ENCODE data around the gene EPHA6.

The EPHA6 gene

DNA sequence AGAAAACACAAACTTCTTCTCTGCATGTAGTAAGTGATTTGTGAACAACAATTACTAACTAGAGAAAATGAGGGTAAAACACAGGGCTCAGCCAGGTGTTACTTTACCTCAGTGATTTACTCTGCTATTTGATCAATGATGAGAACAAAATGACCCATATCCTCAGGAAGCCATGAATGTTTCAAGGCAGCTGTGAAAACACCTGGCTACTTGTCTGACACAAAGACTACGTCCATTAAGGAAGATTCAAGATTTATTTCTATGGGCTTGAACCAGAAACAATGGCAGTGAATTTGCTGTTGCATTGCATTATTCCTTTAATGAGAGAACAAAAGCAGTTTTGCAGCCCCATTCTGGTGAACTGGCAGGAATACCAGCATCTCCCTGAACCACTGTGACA is 575.5 kb downstream of the EPHA6 start:
- TF ChIP-seq, protein P1, sequence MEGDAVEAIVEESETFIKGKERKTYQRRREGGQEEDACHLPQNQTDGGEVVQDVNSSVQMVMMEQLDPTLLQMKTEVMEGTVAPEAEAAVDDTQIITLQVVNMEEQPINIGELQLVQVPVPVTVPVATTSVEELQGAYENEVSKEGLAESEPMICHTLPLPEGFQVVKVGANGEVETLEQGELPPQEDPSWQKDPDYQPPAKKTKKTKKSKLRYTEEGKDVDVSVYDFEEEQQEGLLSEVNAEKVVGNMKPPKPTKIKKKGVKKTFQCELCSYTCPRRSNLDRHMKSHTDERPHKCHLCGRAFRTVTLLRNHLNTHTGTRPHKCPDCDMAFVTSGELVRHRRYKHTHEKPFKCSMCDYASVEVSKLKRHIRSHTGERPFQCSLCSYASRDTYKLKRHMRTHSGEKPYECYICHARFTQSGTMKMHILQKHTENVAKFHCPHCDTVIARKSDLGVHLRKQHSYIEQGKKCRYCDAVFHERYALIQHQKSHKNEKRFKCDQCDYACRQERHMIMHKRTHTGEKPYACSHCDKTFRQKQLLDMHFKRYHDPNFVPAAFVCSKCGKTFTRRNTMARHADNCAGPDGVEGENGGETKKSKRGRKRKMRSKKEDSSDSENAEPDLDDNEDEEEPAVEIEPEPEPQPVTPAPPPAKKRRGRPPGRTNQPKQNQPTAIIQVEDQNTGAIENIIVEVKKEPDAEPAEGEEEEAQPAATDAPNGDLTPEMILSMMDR (conservative IDR thresholded peaks at IDR 0.05): no peak

DNA sequence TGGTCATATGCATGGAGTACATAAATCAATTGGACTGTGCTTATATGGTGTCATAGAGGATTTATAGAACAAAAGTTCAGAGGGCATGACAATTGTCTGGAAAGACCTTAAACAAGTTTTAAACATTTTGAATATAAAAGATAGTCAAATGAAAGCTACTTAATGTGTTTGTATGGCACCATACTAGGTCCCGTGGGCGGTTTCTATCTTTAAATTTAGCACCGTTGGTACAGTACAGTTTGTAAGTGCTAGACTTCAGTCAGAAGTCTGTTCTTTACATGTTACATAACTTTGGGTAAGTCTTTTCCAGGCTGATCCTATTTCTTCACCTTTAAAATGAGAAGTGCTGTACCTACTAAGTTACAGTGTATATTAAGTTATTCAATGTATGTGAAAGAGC is 576.8 kb downstream of the EPHA6 start:
- TF ChIP-seq, protein P1 (conservative IDR thresholded peaks at IDR 0.05): no peak
- no peak overlapping the region for H3K27ac ChIP-seq

More for the DNA sequence above, 575.5 kb downstream of the EPHA6 start:
- no peak overlapping the region for H3K27ac ChIP-seq

DNA sequence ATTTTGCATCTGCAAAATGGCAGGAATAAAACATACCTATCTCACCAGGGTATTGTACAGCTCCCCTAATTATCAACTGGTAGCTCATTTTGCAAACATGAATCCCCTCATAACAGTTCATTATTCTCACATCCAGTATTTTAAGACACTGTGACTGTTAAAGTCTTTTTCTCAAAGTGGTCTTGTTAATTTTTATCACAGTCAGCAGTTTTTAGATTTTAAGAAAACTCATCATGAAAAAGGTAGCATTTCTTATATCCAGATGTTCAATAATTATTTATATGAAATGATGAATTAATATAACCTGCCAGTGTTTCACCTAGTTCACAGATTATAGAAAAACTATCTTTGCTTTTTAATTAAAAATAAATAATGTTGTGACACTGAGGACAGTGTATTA is 595.2 kb downstream of the EPHA6 start:
- TF ChIP-seq, protein P1 (conservative IDR thresholded peaks at IDR 0.05): no peak
- H3K27ac ChIP-seq: no peak overlapping the region

DNA sequence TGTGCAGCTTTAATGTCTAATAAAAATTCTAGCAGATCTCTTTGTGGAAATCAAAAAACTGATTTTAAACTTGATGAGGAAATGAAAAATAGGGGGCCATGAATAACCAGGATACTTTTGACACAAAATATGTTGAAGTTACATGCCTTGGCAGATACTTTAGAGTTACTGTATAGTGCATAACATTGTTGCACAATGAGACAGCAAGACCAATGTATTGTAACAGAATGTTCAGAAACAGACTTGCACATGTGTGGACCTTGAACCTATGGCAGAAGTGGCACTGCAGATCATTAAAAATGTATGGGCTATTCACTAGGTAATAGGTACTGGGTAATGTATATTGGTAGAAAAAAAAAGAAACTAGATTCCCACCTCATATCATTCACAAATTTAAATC is 607.2 kb downstream of the EPHA6 start:
- TF ChIP-seq, protein P1 (conservative IDR thresholded peaks at IDR 0.05): no peak
- no peak overlapping the region for H3K27ac ChIP-seq

DNA sequence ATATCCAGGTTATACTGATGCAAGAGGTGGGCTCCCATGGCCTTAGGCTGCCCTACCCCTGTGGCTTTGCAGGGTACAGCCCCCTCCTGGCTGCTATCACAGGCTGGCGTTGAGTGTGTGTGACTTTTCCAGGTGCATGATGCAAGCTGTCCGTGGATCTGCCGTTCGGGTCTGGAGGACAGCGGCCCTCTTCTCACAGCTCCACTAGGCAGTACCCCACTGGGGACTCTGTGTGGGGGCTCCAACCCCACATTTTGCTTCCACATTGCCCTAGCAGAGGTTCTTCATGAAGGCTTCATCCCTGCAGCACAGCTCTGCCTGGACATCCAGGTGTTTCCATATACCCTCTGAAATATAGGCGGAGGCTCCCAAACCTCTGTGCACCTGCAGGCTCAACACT is 610.6 kb downstream of the EPHA6 start:
- no peak overlapping the region for H3K27ac ChIP-seq
- TF ChIP-seq, protein P1 (conservative IDR thresholded peaks at IDR 0.05): no peak

DNA sequence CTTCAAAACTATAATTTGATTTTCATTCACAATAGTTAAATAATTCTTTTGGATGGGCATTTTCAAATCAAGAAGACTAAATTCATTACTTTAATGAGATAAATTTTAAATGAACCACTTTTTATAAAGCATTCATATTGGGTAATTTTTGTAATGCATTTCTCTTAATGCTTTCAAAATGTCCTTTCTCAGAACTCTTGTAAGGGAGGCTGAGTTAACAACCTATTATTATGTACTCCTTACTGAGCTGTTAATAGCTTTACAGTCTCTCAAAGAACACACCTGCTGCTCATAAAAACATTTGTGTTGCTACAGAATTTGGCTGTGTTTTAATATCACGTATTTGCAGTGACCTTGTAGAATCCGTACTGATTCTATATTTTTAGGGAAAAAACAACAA is 616.2 kb downstream of the EPHA6 start:
- H3K27ac ChIP-seq: no peak overlapping the region
- TF ChIP-seq, protein P1 (conservative IDR thresholded peaks at IDR 0.05): no peak

DNA sequence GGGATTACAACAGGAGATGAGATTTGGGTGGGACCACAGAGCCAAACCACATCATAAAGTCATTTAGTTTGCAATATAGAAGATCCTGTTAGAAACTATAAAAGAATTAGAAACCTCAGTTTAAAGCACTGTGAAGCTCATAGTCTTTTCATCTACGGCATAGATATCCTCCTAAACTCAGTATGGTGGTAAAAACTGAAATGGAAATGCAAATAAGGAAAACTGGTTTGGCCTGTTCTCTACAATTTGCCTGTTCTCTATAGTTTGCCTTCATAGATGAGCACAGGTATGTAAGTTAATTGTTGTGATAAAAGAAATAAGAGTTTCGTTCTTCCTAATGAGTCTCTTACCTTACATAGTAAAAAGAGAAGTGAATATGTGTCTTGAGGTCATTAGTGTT is 618.5 kb downstream of the EPHA6 start:
- TF ChIP-seq, protein P1 (conservative IDR thresholded peaks at IDR 0.05): no peak
- peak overlapping the region; percentile 64 for H3K27ac ChIP-seq

DNA sequence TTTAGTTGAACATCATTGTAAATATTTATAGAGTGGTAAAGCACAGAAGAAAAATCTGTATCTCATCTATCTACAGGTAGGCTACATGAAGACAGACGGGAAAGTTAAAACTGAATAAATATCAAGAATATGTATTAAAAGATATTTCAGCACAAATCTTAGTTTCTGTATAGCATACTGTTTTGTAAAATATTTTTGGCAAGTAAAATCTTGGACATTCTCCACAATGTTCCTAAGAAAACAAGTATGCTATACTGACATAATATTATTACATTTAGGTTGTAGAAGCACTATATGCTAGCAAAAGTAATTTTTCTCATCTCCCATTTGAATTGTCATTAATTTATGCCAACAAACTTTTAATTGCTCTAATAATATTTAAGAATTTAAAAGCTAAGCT is 623.7 kb downstream of the EPHA6 start:
- TF ChIP-seq, protein P1 (conservative IDR thresholded peaks at IDR 0.05): no peak
- no peak overlapping the region for H3K27ac ChIP-seq

All from VCaP (cell line).